OCI-LY7 (cell line): ENCODE measurements around the gene FGFBP3.

Source experiments
- EZH2phosphoT487 ChIP-seq: fragments of 200-600 bp; sonication (generic); IDR thresholded peaks from 2 replicates; pipeline ENCODE4 v1.6.1; 2018; ENCODE audit warnings: low read depth, borderline replicate concordance, mild to moderate bottlenecking, mixed run types, antibody characterized with exemption, low read length, moderate library complexity, mixed read lengths
- TF ChIP-seq, protein P1 (sequence below): fragments of 200-600 bp; sonication (generic); conservative IDR thresholded peaks from 2 replicates; pipeline ENCODE4 v1.5.1; 2014; ENCODE audit warnings: mild to moderate bottlenecking, antibody characterized with exemption, low read length, moderate library complexity, mixed read lengths

DNA sequence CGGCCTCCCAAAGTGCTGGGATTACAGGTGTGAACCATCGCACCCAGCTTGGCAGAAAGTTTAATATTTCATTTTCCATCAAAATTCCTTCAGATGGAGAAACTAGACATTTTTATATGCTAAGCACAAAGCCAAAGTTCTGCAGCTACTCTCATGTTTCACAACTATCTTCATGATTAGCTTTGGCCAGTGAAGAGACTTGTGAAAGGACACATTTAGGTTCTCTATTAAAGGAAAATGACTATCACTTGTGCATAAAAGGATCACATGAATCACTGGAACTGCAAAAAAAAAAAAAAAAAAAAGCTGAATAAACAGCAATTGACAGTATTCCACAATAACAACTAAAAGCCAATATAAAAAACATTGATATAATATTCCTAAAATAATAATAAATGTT lies 16.2 kb downstream of the FGFBP3 start:
- TF ChIP-seq, protein P1, sequence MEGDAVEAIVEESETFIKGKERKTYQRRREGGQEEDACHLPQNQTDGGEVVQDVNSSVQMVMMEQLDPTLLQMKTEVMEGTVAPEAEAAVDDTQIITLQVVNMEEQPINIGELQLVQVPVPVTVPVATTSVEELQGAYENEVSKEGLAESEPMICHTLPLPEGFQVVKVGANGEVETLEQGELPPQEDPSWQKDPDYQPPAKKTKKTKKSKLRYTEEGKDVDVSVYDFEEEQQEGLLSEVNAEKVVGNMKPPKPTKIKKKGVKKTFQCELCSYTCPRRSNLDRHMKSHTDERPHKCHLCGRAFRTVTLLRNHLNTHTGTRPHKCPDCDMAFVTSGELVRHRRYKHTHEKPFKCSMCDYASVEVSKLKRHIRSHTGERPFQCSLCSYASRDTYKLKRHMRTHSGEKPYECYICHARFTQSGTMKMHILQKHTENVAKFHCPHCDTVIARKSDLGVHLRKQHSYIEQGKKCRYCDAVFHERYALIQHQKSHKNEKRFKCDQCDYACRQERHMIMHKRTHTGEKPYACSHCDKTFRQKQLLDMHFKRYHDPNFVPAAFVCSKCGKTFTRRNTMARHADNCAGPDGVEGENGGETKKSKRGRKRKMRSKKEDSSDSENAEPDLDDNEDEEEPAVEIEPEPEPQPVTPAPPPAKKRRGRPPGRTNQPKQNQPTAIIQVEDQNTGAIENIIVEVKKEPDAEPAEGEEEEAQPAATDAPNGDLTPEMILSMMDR, result no peak
- TF ChIP-seq EZH2phosphoT487, result no peak
